Adrenal gland (tissue), 12 donors: ENCODE data around the gene VPS72. TPM values are rescaled to one million over a fixed set of nuclear protein-coding genes. Genes with fewer than 3 reads are reported as not detected.

Experiments used
- DNase-seq, 7 donors: peaks; one replicate each; pipeline ENCODE4 v3.0.0-alpha.2; 2019 to 2020
- H3K27ac ChIP-seq, 5 donors: fragments of 200-600 bp; sonication (generic) in 4 of 5; 1 replicate in 3 of 5; 2 replicates in 2 of 5; pipeline versions ENCODE4 v1.5.1 to v1.8.0; 2016 to 2020; ENCODE audit warnings: mild to moderate bottlenecking in 1 of 5
- H3K27me3 ChIP-seq: fragments of 200-600 bp; 2 replicates; pipeline ENCODE4 v1.8.0; 2021
- H3K36me3 ChIP-seq, 2 donors: fragments of 200-600 bp; replicated peaks in 1 of 2; 1 replicate in 1 of 2; 2 replicates in 1 of 2; pipeline versions ENCODE4 v1.5.1 to v1.8.0; 2018 to 2022
- H3K4me1 ChIP-seq, 2 donors: fragments of 200-600 bp; replicated peaks in 1 of 2; 1 replicate in 1 of 2; 2 replicates in 1 of 2; pipeline versions ENCODE4 v1.5.1 to v1.8.0; 2018 to 2021
- H3K4me3 ChIP-seq, 4 donors: fragments of 200-600 bp; sonication (generic) in 3 of 4; one replicate each; pipeline ENCODE4 v1.5.1; 2016 to 2018
- H3K9me3 ChIP-seq, 3 donors: fragments of 200-600 bp; sonication (generic) in 1 of 3; replicated peaks in 1 of 3; 1 replicate in 2 of 3; 2 replicates in 1 of 3; pipeline versions ENCODE4 v1.5.1 to v1.8.0; 2016 to 2021
- POLR2A ChIP-seq, 2 donors: fragments of 450-650 bp; IDR thresholded peaks; one replicate each; pipeline ENCODE4 v1.6.1; 2017; ENCODE audit warnings: antibody characterized with exemption in 2 of 2, mild to moderate bottlenecking in 2 of 2, moderate library complexity in 1 of 2
- WGBS, 4 donors: extraction: QIAGEN DNeasy Blood & Tissue Kit in 2 of 4; methylation state at CpG; one replicate each; pipeline versions ENCODE4 v1.1.5 to v1.1.7; 2013 to 2017; 5-methylcytosine and 5-hydroxymethylcytosine counted together
- intact Hi-C, 2 donors: fragments of 100-400 bp; cut with DNase I; formaldehyde crosslinking; loops; one replicate each; pipeline versions ENCODE4 v1.14.1 to v1.15.0; 2022 to 2023
- polyA plus RNA-seq, 3 donors: library from polyadenylated mRNA; stranded (reverse); fragments of 200-250 nt in 2 of 3; fragments of 350-450 nt in 1 of 3; fragmentation: Illumina TruSeq in 1 of 3; extraction: RNeasy Lipid Tissue Mini Kit (QIAGEN cat#74804) in 1 of 3; gene quantifications; one replicate each; pipeline ENCODE4 v1.2.3, GENCODE V29; 2013 to 2014
- total RNA-seq, 9 donors: library from RNA; depleted of rRNA in 4 of 9; stranded (reverse); fragments of >200 nt in 4 of 9; fragments of 120-200 nt in 1 of 9; fragmentation: NEBNext Ultra II Directional in 1 of 9; extraction: Animal tissue kit (Norgen Biotek cat#: 25700) in 1 of 9; gene quantifications; one replicate each; pipeline versions ENCODE4 v1.1.0 to v1.2.4, GENCODE V29; 2013 to 2023
- TF ChIP-seq, protein P1 (sequence below), 6 experiments: fragments of 450-650 bp in 4 of 6; fragments of 200-600 bp in 2 of 6; sonication (generic) in 1 of 6; IDR thresholded peaks; 1 replicate in 5 of 6; 2 replicates in 1 of 6; pipeline versions ENCODE4 v1.5.1 to v1.8.0; 2016 to 2021; ENCODE audit warnings: antibody characterized with exemption in 6 of 6, mild to moderate bottlenecking in 2 of 6, moderate library complexity in 1 of 6
- donor health status: healthy with polysubstance abuse.
- donor health status: Bipolar disorder and iron deficiency.
- donor health status: DM: yes; HTN: yes; CAD: no.
- donor health status: DM: no; HTN: no; CAD: no.
- donor health status: DM: no; HTN: no; CAD: no.
- donor health status: DM: yes; HTN: yes; CAD: no.

Gene VPS72
- total and polyA plus RNA-seq, 12 donors, result 30.0 to 57.1 (median 39.2) TPM

DNA sequence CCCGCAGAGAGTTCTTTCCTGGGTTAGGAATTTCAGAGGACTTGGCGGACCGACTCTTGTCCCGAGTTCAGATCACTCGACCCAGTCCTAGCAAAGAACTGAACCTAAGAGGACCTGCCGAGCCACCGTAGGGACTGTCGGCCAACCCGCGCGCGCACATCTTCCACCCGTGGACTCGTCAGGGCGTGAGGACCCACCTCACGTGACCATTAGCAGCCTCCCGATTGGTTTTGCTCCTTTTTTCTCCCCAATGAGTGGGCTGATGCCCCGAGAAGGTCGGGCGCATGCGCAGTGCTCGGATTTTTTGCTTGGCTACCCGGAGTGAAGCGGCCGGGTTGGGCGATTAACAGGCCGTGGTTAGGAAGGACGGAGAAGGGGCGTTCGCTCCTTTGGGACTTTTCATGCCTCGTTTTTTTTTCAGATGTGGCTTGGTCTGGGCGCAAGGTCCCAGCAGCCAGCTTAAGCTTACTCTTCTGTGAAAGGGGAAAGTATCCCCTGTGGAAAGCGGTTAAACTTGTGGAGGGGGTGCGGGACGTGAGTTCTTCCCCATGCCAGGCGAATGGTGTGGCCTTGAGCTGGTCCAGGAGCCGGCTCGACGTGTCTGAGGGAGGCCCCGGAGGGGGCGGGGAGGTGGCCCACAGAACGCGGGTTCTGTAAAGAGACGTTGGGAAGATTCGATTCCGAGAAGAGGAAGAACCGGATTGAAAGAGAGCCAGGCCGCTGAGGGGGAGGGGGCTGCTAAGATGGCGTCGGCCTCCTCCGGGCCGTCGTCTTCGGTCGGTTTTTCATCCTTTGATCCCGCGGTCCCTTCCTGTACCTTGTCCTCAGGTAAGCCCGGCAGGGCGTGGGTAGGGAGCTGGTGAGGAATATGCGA is 8.5 kb upstream of the VPS72 start, which contains the start of gene PIP5K1A:
Gene PIP5K1A (plus strand): TSS at position 299 of the 874 bp plus-strand sequence. CDS start 445 bp downstream, at position 744.
- intact Hi-C loops, result loop anchor here (5.0 kb wide), 1 partner anchor 54 kb away; the partner anchor contains the start of gene PSMD4 (in 2 of the 2)
- H3K36me3 ChIP-seq, result peaks cover 0 to 10% of the 10 kb centered on the region in 2 donors
- peak within 1 kb of the TSS; percentile 27 to 97 (median 62) for H3K4me3 ChIP-seq
- H3K27ac ChIP-seq, result peak within 1 kb of the TSS; percentile 61 to 99 (median 94)
- TF ChIP-seq POLR2A (IDR thresholded peaks at IDR 0.05), result peak; percentile 72 to 95
- TF ChIP-seq, protein P1, sequence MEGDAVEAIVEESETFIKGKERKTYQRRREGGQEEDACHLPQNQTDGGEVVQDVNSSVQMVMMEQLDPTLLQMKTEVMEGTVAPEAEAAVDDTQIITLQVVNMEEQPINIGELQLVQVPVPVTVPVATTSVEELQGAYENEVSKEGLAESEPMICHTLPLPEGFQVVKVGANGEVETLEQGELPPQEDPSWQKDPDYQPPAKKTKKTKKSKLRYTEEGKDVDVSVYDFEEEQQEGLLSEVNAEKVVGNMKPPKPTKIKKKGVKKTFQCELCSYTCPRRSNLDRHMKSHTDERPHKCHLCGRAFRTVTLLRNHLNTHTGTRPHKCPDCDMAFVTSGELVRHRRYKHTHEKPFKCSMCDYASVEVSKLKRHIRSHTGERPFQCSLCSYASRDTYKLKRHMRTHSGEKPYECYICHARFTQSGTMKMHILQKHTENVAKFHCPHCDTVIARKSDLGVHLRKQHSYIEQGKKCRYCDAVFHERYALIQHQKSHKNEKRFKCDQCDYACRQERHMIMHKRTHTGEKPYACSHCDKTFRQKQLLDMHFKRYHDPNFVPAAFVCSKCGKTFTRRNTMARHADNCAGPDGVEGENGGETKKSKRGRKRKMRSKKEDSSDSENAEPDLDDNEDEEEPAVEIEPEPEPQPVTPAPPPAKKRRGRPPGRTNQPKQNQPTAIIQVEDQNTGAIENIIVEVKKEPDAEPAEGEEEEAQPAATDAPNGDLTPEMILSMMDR (IDR thresholded peaks at IDR 0.05), result no peak
- H3K9me3 ChIP-seq, result no peaks in the 10 kb centered on the region
- DNase-seq, result peak; percentile 99 to 100 (median 100)
- H3K4me1 ChIP-seq, result peaks cover 32 to 38% of the 10 kb centered on the region in 2 donors
- WGBS, 4 donors, result 0 to 1% (median 0%) methylated on average over 42 to 60 of the region's 60 CpGs
- no peaks in the 10 kb centered on the region for H3K27me3 ChIP-seq

DNA sequence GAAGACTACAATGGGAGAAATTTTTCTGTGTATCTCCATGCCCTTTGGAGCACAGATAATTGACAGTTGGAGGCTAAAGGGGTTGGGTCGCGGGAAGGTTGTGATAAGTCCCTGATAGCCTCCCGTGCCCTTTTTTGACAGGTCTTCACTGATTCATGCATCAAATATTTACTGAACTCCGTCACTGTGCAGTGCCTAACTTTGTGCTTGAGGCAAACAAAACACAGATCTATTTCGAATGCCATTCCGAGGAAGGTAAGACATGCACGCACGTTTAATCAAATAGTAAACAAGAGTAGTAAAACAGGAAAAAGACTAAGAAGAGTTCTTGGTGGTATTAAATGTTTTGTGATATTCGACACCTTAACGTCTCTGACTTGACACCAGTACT is 7.9 kb upstream of the VPS72 start:
- no peak for TF ChIP-seq POLR2A (IDR thresholded peaks at IDR 0.05)
- TF ChIP-seq, protein P1 (IDR thresholded peaks at IDR 0.05), result no peak
- no peaks in the 10 kb centered on the region for H3K9me3 ChIP-seq
- H3K4me3 ChIP-seq, result peak overlapping the region in 1 of 4 donors; percentile 97
- peaks cover 0 to 7% of the 10 kb centered on the region in 2 donors for H3K36me3 ChIP-seq
- WGBS, 4 donors, result 4 to 8% (median 6%) methylated on average over 10 of the region's 10 CpGs
- peak overlapping the region; percentile 61 to 99 (median 94) for H3K27ac ChIP-seq
- peak in 2 of 7 donors; percentile 36 to 59 for DNase-seq
- peaks cover 32 to 38% of the 10 kb centered on the region in 2 donors for H3K4me1 ChIP-seq
- intact Hi-C loops, result loop anchor here (5.0 kb wide), 1 partner anchor 54 kb away; the partner anchor contains the start of gene PSMD4 (in 2 of the 2)
- no peaks in the 10 kb centered on the region for H3K27me3 ChIP-seq

DNA sequence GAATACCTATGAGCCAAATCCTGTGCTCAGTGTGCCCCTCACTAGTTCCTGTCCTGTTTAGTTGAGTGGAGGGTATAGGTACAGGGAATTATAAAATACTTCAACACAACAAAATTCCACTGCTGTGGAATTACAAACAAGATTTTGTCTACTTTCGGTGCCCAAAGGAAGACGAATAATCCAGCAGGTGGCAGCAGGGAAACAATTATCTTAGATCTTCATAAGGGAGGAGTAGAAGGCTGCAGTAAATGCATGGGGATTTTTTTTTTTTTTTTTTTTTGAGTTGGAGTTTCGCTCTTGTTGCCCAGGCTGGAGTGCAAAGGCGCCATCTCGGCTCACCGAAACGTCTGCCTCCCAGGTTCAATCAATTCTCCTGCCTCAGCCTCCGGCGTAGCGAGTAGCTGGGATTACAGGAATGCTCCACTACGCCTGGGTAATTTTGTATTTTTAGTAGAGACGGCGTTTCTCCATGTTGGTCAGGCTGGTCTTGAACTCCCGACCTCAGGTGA is 6.3 kb upstream of the VPS72 start:
- Histone ChIP-seq H3K4me3 (peak overlapping the region in 1 of 4 donors; percentile 37), H3K27ac (peak overlapping the region; percentile 74 to 88 (median 76)), H3K36me3 (no peaks in the 10 kb centered on the region), H3K27me3 (no peaks in the 10 kb centered on the region), H3K4me1 (peaks cover 22 to 28% of the 10 kb centered on the region in 2 donors), H3K9me3 (no peaks in the 10 kb centered on the region)
- TF ChIP-seq, protein P1 (IDR thresholded peaks at IDR 0.05), result peak; percentile 32 to 78 (median 66)
- TF ChIP-seq POLR2A (IDR thresholded peaks at IDR 0.05), result no peak
- intact Hi-C loops, result loop anchor here (5.0 kb wide), 1 partner anchor 56 kb away; the partner anchor contains the start of gene PSMD4 (in 2 of the 2)
- DNase-seq, result peak; percentile 70 to 90 (median 80)
- 28 to 35% (median 31%) methylated on average over 12 to 14 of the region's 14 CpGs for WGBS, 4 donors
